ENCODE measurements around the gene FAM163B. TPM values are rescaled to one million over a fixed set of nuclear protein-coding genes. Genes with fewer than 3 reads are reported as not detected.

The FAM163B gene
- polyA plus RNA-seq (2012; ENCODE audit: insufficient read depth, insufficient read length, low read depth), result 8.5 TPM

- no peak for TF ChIP-seq CTCF (IDR thresholded peaks at IDR 0.05; ENCODE audit: low read depth, low read length)
- Histone ChIP-seq H3K27me3 (no peaks in the 10 kb centered on the region), H3K4me3 (ENCODE audit: low read depth, low read length) (peak within 1 kb of the TSS; percentile 71)
These were observed at the start of gene FAM163B for GRCh38 chr9:133609311-133610098. TSS of gene FAM163B (minus strand) at chr9:133609389. CDS start at chr9:133580223, 29,166 bp downstream.

GRCh38 chr9:133657120-133657661 lies 48.0 kb upstream of the FAM163B start:
- H3K4me3 ChIP-seq (ENCODE audit: low read depth, low read length), result no peak overlapping the region
- H3K9me3 ChIP-seq, result no peaks in the 10 kb centered on the region
- no peak for DNase-seq
- no peaks in the 10 kb centered on the region for H3K27me3 ChIP-seq
- peaks cover 67% of the 10 kb centered on the region for H3K36me3 ChIP-seq
- no peak for TF ChIP-seq CTCF (IDR thresholded peaks at IDR 0.05; ENCODE audit: low read depth, low read length)
- H3K4me1 ChIP-seq, result peaks cover 23% of the 10 kb centered on the region

More at GRCh38 chr9:133609311-133610098, at the start of gene FAM163B:
- Histone ChIP-seq H3K36me3 (peaks cover 34% of the 10 kb centered on the region), H3K4me1 (peaks cover 56% of the 10 kb centered on the region), H3K9me3 (no peaks in the 10 kb centered on the region)
- DNase-seq, result peak; percentile 69

- Histone ChIP-seq H3K9me3 (no peaks in the 10 kb centered on the region), H3K36me3 (peaks cover 70% of the 10 kb centered on the region), H3K27me3 (no peaks in the 10 kb centered on the region), H3K4me1 (peaks cover 23% of the 10 kb centered on the region), H3K4me3 (ENCODE audit: low read depth, low read length) (no peak overlapping the region)
- DNase-seq, result no peak
- TF ChIP-seq CTCF (IDR thresholded peaks at IDR 0.05; ENCODE audit: low read depth, low read length), result no peak
These were observed 47.3 kb upstream of the FAM163B start for GRCh38 chr9:133656211-133657119.

GRCh38 chr9:133655701-133656100 lies 46.5 kb upstream of the FAM163B start:
- no peak for TF ChIP-seq CTCF (IDR thresholded peaks at IDR 0.05; ENCODE audit: low read depth, low read length)
- H3K27me3 ChIP-seq, result no peaks in the 10 kb centered on the region

GRCh38 chr9:133654736-133655657 lies 45.8 kb upstream of the FAM163B start:
- peaks cover 78% of the 10 kb centered on the region for H3K36me3 ChIP-seq
- no peak for DNase-seq
- no peaks in the 10 kb centered on the region for H3K27me3 ChIP-seq
- peaks cover 23% of the 10 kb centered on the region for H3K4me1 ChIP-seq
- no peak overlapping the region for H3K4me3 ChIP-seq (ENCODE audit: low read depth, low read length)
- H3K9me3 ChIP-seq, result no peaks in the 10 kb centered on the region
- TF ChIP-seq CTCF (IDR thresholded peaks at IDR 0.05; ENCODE audit: low read depth, low read length), result no peak

More at GRCh38 chr9:133655701-133656100, 46.5 kb upstream of the FAM163B start:
- Histone ChIP-seq H3K36me3 (peaks cover 78% of the 10 kb centered on the region), H3K4me3 (ENCODE audit: low read depth, low read length) (no peak overlapping the region), H3K9me3 (no peaks in the 10 kb centered on the region), H3K4me1 (peaks cover 23% of the 10 kb centered on the region)
- DNase-seq, result no peak
